Posterior cingulate gyrus (tissue), 11 donors: ENCODE results near the gene ZNF423.

Experiments used
- DNase-seq, 10 donors: peaks; one replicate each; pipeline versions ENCODE4 v3.0.0 to v3.0.0-alpha.2; 2020 to 2021; ENCODE audit warnings: mixed read lengths in 3 of 10
- intact Hi-C: fragments of 100-400 bp; cut with DNase I; formaldehyde crosslinking; loops from one replicate; pipeline ENCODE4 v1.15.1; 2023

Gene ZNF423

GRCh38 chr16:49465661-49466528 lies 390.0 kb downstream of the ZNF423 start:
- DNase-seq: peak in 1 of 10 donors; percentile 38
- intact Hi-C loops: no loop called here

- DNase-seq: peak in 2 of 10 donors; percentile 6 to 74
- intact Hi-C loops: no loop called here
These were observed 390.9 kb downstream of the ZNF423 start for GRCh38 chr16:49464877-49465504.

GRCh38 chr16:49464093-49464492 lies 391.8 kb downstream of the ZNF423 start:
- intact Hi-C loops: no loop called here
- DNase-seq: peak in 2 of 10 donors; percentile 1 to 30

DNA sequence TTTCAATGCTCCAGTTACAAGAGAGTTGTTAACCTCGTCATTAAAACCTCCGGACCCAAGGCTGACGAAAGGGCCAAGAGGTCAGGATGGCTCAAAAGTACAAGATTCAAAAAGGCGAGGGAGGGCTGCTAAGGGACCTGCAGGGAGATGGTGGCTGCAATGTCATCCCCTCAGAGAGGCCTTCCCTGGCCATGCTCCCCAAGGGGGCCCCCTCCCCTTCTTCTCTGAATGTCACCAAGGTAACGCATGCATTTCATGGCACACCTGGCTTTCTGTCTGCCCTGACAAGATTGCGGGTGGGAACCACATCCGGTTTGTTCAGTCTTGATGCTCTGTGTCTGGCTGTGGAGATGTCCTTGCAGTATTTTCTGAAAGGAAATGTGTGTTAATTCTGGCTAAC lies 392.4 kb downstream of the ZNF423 start:
- intact Hi-C loops: no loop called here
- DNase-seq: peak in 1 of 10 donors; percentile 16

- intact Hi-C loops: no loop called here
- no peak for DNase-seq
These were observed 392.9 kb downstream of the ZNF423 start for GRCh38 chr16:49462989-49463371.

DNA sequence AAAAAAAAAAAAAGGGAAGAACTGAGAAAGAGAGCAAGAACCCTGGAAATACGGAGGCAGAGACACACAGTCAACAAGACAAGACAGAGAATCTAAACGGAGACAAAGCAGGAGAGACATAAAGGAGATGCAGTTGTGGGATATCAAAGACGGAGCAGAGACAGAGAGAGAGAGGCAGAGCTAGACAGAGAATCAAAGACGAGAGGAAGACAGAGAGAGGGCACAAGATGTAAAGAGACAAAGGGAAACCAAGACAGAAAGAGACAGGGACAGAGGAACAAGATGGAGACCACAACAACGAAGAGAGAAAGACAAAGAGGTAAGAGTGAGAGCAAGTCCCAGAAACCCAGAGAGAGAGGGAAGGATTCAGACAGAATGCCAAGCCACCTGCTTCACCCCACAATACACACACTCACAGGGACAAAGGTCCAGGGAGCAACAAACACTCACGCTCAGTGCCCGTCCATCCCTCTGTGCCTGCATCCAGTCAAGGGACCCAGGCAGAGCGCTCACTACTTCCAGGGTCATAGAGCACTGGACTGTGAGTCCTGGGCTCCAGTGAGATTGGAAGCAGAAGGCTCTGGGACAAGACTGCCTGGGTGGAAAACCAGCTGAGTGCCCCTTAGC lies 393.4 kb downstream of the ZNF423 start:
- peak in 1 of 10 donors; percentile 68 for DNase-seq
- intact Hi-C loops: no loop called here

GRCh38 chr16:49461517-49461951 lies 394.4 kb downstream of the ZNF423 start:
- intact Hi-C loops: no loop called here
- peak in 2 of 10 donors; percentile 1 to 60 for DNase-seq

DNA sequence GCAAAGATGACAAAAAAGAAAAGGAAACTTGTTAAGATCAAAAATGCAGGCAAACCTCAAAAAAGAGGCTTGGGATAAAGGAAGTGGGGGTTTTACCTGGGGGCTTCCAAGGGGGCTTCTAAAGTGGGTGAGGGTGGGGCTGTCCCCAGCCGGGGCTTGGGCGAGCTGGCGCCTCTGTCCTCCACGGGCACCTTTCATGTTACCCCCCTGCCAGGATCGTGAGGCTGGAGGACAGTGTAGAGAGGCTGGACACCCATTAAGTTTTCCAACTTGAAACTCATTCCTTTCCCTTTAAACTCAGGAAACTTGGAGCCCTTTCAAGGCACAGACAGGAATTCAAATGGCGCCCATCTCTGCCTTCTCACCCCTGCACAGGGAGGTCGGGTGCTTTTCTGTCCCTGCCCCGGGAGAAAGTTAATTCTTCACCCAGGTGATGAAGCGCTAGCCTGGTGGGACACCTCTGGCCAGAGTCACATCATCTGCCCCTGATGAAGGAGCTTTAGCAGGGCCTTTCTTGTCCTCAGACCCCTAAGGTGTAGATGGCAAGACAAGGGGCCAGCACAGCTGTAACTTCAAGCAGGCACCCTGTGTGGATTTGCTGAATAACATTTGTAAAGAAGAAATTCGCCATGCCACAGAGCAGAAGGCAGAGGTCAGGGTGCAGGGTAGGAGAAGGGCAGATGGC lies 395.0 kb downstream of the ZNF423 start:
- intact Hi-C loops: no loop called here
- DNase-seq: peak in 1 of 10 donors; percentile 35

DNA sequence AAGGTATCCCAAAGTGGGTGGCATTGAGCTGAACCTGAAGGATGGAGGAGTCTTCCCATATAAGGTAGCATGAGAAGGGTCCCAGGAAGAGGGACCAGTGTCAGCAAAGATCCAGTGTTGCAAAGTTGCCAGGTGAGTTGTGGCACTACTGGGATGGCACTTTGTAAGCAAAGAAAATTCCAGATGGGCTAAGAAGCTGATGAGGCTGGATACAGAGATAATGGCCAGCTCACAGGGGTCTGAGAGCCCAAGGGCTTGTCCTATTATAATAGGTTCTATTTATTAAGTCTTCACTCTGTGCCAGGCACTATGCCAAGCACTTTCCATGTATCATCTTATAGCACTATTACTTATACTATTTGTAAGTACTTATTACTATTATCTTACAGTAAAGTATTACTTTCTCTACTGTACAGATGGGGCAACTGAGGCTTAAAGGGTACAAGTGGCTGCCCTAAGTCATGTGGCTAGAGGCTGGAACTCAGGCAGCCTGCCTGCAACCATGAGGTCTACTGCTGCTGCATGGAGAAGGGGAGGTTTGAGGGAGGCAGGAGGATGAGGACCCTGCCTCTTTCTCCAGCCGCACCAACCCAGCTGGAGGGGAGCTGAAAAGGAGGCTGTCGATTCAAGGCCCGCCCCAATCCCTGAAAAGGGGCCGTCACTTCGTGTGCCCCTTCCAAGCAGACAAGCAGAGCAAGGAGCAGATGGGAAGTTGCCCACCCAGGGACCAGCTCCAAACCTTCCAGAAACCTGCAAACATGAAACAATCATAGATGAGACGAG lies 395.8 kb downstream of the ZNF423 start:
- peak in 2 of 10 donors; percentile 2 to 61 for DNase-seq

GRCh38 chr16:49458656-49459445 lies 397.1 kb downstream of the ZNF423 start:
- intact Hi-C loops: no loop called here
- DNase-seq: peak in 1 of 10 donors; percentile 27

More for the DNA sequence above, 395.8 kb downstream of the ZNF423 start:
- intact Hi-C loops: no loop called here

GRCh38 chr16:49458243-49458642 lies 397.7 kb downstream of the ZNF423 start:
- peak in 1 of 10 donors; percentile 41 for DNase-seq
- intact Hi-C loops: no loop called here

DNA sequence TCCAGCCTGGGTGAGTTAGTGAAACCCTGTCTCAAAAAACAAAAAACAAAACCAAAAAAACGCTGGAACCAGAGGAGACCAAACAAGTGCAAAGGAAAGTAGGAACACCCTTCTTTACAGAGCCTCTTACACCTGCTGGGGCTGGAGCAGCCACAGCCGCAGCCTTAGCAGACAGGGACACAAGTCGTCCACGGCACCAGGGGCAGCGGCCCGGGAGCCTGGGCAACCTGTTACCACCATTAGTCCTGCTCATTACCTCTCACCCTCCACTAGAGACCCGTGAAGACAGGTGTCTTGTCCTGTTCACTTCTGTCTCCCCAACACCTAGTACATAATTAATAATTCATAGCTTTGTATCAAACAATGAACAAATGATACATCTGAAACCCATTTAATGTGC lies 398.7 kb downstream of the ZNF423 start:
- intact Hi-C loops: no loop called here
- peak in 1 of 10 donors; percentile 61 for DNase-seq

DNA sequence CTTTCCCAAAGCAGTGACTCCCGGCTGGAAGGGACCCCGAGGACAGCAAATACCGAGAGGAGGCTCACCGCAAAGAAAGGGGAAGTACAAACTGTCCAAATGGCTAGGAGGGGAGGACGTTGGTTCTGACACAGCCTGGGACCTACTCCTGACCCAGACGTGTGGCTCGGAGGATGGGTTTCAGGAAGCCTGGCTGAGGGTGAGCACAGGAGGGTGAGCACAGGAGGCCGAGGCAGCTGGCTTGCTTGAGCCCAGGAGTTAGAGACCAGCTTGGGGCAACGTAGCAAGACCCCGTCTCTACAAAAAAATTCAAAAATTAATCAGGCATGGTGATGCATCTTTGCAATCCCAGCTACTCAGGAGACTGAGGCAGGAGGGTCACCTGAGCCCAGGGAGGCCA lies 399.1 kb downstream of the ZNF423 start:
- intact Hi-C loops: no loop called here
- peak in 1 of 10 donors; percentile 18 for DNase-seq

DNA sequence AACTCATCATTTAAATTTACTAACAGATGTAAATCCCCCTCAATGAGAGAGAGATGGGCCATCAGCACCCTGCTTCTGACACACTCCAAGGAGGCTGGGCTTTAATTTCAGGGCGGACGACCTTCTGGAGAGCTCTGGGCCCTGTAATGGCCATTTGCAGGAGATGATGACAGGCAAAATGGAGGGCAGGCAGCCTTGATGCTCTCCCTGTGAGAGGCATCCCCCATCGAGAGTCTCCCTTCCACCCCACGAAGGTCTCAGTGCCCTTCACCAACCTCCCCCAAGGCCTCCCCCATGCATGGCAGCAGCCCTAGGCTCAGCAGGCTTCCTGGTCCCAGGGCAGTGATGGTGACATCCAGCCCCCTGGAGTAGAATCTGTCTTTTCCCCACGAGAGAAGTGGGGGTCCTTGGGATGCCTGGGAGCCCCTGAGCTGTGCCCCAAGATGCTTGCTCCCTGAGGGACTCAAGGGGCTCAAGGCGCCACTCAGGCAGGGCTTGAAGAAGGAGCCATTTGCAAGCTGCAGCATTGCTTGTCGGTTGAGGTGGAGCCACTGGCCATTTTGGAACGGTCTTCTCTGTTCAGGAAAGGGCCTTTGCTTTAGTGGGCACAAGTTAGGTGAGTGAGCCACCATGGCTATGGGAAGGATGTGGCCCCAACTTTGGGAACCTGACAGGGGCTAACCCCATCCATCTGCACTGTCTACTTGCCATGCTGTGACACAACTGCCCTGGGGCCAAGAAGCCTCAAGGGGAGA lies 399.7 kb downstream of the ZNF423 start:
- intact Hi-C loops: no loop called here
- peak in 1 of 10 donors; percentile 59 for DNase-seq

DNA sequence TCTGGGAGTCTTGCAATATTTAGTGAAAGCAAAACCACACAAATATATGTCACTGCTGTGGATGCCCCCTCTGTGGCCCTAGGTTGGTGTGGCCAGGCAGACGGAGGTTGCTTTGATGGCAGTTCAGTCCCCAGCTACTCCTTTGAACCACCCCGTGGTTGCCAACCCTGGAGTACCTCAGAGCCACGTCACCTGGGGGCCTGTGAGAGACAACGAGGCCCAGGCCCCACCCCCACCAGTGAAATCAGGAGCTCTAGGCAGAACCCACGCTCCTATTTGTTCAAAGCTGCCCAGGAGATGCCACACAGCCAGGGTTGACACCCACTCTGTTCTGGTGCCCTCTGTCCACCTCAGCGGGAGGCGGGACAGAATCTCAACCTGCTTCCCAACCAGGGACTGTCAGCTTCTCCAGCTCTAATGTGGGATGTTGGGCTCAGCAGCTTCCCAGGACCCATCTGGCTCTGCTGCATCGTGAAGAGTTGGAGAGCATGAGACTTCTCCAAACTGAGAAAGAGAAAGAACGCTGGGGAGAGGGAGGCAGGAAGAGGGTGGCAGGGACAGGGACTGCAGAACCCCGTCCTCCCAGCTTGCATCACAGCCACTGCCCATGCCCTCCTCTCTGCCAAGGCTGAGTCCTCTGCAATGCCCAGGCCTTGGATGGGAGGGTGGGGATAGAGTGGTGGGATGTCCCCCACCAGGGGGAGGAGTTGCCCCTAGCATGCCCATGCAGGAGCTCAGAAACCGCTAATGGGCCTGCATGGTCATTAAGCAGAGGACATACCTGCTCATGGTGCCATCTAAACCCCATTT lies 400.5 kb downstream of the ZNF423 start:
- intact Hi-C loops: no loop called here
- peak in 1 of 10 donors; percentile 62 for DNase-seq

- DNase-seq: peak in 1 of 10 donors; percentile 60
- intact Hi-C loops: no loop called here
These were observed 401.3 kb downstream of the ZNF423 start for GRCh38 chr16:49454426-49455180.

- DNase-seq: peak in 1 of 10 donors; percentile 59
- intact Hi-C loops: no loop called here
These were observed 401.9 kb downstream of the ZNF423 start for GRCh38 chr16:49453983-49454382.
